ENCODE measurements around the gene ZNF880.
"Not testable (repeated sequence)": the region's sequence is repeated elsewhere in the genome, so short reads cannot be mapped to it uniquely, and the experiment has no call there.

ZNF880 gene

GRCh38 chr19:52369559-52370340, at the start of gene ZNF880:
ZNF880 (plus strand) TSS chr19:52369923; CDS start chr19:52369966, 43 bp downstream.
- DNase-seq = peak; percentile 97

DNA sequence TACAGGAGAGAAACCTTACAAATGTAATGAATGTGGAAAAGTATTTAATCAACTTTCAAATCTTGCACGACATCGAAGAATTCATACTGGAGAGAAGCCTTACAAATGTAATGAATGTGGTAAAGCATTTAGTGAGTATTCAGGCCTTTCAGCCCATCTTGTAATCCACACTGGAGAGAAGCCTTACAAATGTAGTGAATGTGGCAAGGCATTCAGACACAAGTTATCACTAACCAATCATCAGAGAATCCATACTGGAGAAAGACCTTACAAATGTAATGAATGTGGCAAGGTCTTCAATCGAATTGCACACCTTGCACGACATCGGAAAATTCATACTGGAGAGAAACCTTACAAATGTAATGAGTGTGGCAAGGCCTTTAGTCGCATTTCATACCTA, 47.3 kb upstream of the ZNF880 start:
- DNase-seq = no peak

- DNase-seq = no peak
These were observed 38.0 kb upstream of the ZNF880 start for GRCh38 chr19:52331757-52332156.

GRCh38 chr19:52335768-52336116, 34.0 kb upstream of the ZNF880 start:
- DNase-seq = no peak

DNA sequence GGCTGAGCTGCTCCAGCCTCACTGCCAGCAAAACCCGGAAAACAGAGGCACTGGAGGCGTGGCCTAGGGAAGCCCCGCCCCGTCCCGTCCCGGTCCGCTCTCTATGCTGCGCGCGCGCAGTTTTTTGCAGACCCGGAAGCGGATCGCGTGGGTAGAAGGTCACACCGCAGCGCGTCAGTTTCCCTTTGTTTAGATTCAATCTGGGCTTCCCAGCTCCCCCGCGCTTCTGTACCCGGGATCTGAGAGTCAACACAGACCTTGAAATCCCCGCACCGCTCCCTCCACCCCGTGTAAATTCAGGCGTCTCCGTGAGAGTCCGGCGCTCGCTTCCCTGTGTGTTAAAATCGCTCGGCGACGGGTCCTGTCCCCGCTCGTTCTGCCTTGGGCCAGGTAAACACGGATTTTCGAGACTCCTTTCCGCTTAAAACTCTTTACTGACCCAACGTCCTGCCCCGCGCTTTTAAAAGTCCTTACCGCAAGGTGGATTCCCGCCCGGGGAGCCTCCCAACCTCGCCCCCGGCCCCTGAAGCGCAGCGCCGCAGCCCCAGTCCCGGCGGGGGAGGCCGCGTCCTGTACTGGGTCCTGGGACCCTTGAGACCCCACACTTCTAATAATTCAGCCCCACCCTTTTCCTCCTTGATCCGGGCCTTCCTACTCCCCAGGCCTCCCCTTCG, 33.5 kb upstream of the ZNF880 start, which contains the start of gene ZNF610:
Gene ZNF610 (plus strand): TSS at position 127 of the 674 bp plus-strand sequence. CDS start 12,930 bp downstream, outside the sequence.
- peak; percentile 93 for DNase-seq

DNA sequence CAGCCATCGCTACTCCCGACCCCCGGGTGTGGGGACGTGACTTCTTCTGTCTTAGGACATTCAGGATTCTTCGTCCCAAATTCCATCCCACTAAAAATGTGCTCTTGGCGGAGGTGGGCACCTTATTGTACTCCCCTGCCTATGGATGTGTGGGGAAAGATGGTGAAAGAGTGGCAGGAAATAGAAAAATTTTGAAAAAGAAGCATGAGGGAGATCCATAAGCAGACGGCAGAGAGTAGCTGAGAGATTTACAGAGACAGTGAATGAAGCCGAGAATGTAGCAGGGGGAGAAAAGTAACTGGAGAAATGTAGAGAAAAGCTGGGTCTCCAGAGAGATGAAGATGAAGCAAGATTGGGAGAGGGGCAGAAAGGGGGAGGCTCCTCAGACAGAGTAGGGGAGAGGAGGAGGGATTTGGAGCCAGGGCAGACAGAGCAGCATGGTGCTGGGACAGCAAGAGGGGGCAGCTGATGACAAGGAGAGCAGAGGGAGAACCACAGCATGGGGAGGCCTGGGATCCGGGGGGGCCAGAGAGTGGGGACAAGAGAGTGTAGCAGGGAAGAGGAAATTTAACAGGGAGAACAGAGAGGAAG, 32.8 kb upstream of the ZNF880 start:
- DNase-seq = peak; percentile 28

GRCh38 chr19:52339022-52339421, 30.7 kb upstream of the ZNF880 start:
- DNase-seq = not testable (repeated sequence)

GRCh38 chr19:52343548-52343947, 26.2 kb upstream of the ZNF880 start:
- peak; percentile 43 for DNase-seq

- DNase-seq = no peak
These were observed 24.6 kb upstream of the ZNF880 start for GRCh38 chr19:52345162-52345561.

GRCh38 chr19:52351512-52351911, 18.2 kb upstream of the ZNF880 start:
- no peak for DNase-seq

- no peak for DNase-seq
These were observed 3.3 kb upstream of the ZNF880 start for GRCh38 chr19:52366414-52366824.

GRCh38 chr19:52370341-52370710, 603 bp downstream of the ZNF880 start:
- DNase-seq = no peak

DNA sequence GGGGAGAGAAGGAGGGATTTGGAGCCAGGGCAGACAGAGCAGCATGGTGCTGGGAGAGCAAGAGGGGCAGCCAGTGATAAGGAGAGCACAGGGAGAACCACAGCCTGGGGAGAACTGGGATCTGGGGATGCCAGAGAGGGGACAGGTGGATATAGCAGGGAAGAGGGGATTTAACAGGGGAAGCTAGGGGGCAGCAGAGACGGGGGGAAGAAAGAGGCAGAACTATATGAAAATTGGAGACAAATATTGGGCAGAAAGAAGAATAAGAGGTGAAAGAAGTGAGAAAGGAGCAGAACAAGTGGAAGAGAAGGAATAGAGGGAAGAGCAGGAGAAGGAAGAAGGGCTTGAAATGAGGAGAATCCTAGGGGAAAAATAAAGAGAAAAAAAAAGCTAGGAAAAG, 21.4 kb downstream of the ZNF880 start:
- DNase-seq = no peak

- DNase-seq = peak; percentile 98
These were observed 27.8 kb downstream of the ZNF880 start, which contains the start of gene ZNF528 for GRCh38 chr19:52397310-52398080. ZNF528 (plus strand) TSS chr19:52397849; CDS start chr19:52402014, 4,165 bp downstream.

GRCh38 chr19:52398081-52398441, 28.3 kb downstream of the ZNF880 start:
- no peak for DNase-seq

- no peak for DNase-seq
These were observed 40.6 kb downstream of the ZNF880 start for GRCh38 chr19:52410276-52410675.

DNA sequence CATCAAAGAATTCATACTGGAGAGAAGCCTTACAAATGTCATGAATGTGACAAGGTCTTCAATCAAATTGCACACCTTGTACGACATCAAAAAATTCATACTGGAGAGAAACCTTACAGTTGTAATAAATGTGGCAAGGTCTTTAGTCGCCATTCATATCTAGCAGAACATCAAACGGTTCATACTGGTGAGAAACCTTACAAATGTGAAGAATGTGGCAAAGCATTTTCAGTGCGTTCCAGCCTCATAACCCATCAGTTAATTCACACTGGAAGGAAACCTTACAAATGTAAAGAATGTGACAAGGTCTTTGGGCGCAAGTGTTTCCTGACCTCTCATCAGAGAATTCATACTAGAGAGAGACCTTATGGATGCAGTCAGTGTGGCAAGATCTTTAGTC, 46.0 kb downstream of the ZNF880 start:
- DNase-seq = no peak

DNA sequence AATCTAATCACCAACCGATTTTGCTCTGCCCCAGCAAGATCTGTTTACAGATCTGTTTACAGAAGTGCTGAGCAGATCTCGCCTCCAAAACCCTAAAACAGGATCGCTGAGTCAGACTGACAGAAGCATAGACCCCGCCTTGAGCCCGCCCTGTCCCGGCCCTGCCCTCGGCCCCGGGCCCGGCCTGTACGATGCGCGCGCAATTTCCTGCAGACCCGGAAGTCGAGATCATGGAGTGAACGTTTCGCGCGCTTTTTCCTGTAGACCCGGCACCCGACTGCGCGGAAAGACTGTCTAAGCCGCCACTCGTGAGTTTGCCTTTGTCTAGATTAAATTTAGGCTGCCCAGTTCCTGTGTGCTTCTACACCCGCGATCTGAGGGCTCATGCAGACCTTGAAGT, 59.2 kb downstream of the ZNF880 start, which contains the start of gene ZNF534:
Gene ZNF534 (plus strand): TSS at position 212 of the 400 bp plus-strand sequence. CDS start 2,327 bp downstream, outside the sequence.
- no peak for DNase-seq
